HL-60 (cell line): ENCODE measurements around the gene MAST3.

Experiments used
- POLR2AphosphoS5 ChIP-seq: IDR thresholded peaks from 2 replicates; pipeline ENCODE4 v1.6.1; 2012; ENCODE audit warnings: low read depth
- TF ChIP-seq, protein P1 (sequence below): IDR thresholded peaks from one replicate; pipeline ENCODE4 v1.5.1; 2011; ENCODE audit warnings: low read length, control low read depth, inconsistent platforms; ENCODE audit not compliant: insufficient read depth

DNA sequence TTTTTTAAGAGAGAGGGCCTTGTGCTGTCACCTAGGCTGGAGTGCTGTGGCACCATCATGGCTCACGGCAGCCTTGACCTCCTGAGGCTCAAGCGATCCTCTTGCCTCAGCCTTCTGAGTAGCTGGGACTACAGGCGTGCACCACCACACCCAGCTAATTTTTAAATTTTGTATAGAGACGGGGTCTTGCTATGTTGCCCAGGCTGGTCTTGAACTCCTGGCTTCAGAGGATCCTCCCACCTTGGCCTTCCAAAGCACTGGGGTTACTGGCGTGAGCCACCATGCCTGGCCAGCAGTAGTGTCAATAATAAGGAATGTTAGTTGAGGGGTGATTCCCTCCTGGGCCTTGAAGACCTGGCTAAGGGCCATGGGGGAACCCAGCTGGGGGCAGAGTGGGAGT lies 23.6 kb downstream of the MAST3 start:
- no peak for TF ChIP-seq POLR2AphosphoS5
- TF ChIP-seq, protein P1, sequence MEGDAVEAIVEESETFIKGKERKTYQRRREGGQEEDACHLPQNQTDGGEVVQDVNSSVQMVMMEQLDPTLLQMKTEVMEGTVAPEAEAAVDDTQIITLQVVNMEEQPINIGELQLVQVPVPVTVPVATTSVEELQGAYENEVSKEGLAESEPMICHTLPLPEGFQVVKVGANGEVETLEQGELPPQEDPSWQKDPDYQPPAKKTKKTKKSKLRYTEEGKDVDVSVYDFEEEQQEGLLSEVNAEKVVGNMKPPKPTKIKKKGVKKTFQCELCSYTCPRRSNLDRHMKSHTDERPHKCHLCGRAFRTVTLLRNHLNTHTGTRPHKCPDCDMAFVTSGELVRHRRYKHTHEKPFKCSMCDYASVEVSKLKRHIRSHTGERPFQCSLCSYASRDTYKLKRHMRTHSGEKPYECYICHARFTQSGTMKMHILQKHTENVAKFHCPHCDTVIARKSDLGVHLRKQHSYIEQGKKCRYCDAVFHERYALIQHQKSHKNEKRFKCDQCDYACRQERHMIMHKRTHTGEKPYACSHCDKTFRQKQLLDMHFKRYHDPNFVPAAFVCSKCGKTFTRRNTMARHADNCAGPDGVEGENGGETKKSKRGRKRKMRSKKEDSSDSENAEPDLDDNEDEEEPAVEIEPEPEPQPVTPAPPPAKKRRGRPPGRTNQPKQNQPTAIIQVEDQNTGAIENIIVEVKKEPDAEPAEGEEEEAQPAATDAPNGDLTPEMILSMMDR, result no peak
